ENCODE data around the gene RMDN2. TPM values are rescaled to one million over a fixed set of nuclear protein-coding genes. Genes with fewer than 3 reads are reported as not detected.

The RMDN2 gene
- total and polyA plus RNA-seq, 10 donors, result 10.8 to 57.1 (median 29.6) TPM

GRCh38 chr2:37882036-37882435, 43.1 kb upstream of the RMDN2 start:
- TF ChIP-seq POLR2AphosphoS5 (IDR thresholded peaks at IDR 0.05) (no peak), CTCF (IDR thresholded peaks at IDR 0.05 in 8 of 11, conservative IDR thresholded peaks at IDR 0.05 in 3 of 11) (no peak), POLR2A (IDR thresholded peaks at IDR 0.05) (no peak)
- H3K4me1 ChIP-seq, result peaks cover 0 to 9% (median 3%) of the 10 kb centered on the region in 6 donors
- no peaks in the 10 kb centered on the region for H3K9me3 ChIP-seq
- 88 to 94% (median 90%) methylated on average over 1 of the region's 1 CpG for WGBS, 5 donors
- H3K4me3 ChIP-seq, result no peak overlapping the region
- no peak overlapping the region for H3K27ac ChIP-seq
- intact Hi-C loops (cut with DNase I; ENCODE audit: low total_unique reads), result loop anchor here (5.0 kb wide), 1 partner anchor 485 kb away; no protein-coding TSS in a partner anchor
- no peak for DNase-seq
- peaks cover 0 to 7% (median 0%) of the 10 kb centered on the region in 7 donors for H3K27me3 ChIP-seq (replicated peaks in 1 of 7)
- no peaks in the 10 kb centered on the region for H3K36me3 ChIP-seq

DNA sequence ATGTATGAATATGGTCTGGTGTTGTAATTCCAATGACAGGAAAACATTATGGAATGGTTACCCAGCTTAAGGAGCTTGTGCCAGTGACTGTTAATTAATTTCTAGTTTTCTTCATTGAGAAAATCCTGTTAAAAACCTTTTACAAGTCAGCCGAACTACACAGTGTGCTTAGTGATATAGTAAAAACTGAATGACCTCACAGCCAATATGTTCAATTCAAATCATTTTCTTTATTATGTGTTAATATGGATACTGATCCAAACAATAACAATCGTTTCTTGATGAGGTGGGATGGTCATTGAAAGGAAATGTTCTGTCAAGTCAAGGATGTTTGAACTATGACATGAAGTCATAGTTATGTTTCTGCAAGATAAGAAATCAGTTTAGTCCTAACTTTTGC, 41.6 kb upstream of the RMDN2 start:
- H3K4me1 ChIP-seq, result no peaks in the 10 kb centered on the region
- no peak for TF ChIP-seq POLR2A (IDR thresholded peaks at IDR 0.05)
- no peak for TF ChIP-seq POLR2AphosphoS5 (IDR thresholded peaks at IDR 0.05)
- no peak for TF ChIP-seq CTCF (IDR thresholded peaks at IDR 0.05 in 8 of 11, conservative IDR thresholded peaks at IDR 0.05 in 3 of 11)
- no peaks in the 10 kb centered on the region for H3K36me3 ChIP-seq
- peaks cover 0 to 7% (median 0%) of the 10 kb centered on the region in 7 donors for H3K27me3 ChIP-seq (replicated peaks in 1 of 7)
- no peaks in the 10 kb centered on the region for H3K9me3 ChIP-seq
- no peak overlapping the region for H3K27ac ChIP-seq
- WGBS, 5 donors, result 74 to 84% (median 79%) methylated on average over 2 of the region's 2 CpGs
- DNase-seq, result no peak
- no peak overlapping the region for H3K4me3 ChIP-seq
- intact Hi-C loops (cut with DNase I; ENCODE audit: low total_unique reads), result loop anchor here (5.0 kb wide), 1 partner anchor 486 kb away; no protein-coding TSS in a partner anchor

DNA sequence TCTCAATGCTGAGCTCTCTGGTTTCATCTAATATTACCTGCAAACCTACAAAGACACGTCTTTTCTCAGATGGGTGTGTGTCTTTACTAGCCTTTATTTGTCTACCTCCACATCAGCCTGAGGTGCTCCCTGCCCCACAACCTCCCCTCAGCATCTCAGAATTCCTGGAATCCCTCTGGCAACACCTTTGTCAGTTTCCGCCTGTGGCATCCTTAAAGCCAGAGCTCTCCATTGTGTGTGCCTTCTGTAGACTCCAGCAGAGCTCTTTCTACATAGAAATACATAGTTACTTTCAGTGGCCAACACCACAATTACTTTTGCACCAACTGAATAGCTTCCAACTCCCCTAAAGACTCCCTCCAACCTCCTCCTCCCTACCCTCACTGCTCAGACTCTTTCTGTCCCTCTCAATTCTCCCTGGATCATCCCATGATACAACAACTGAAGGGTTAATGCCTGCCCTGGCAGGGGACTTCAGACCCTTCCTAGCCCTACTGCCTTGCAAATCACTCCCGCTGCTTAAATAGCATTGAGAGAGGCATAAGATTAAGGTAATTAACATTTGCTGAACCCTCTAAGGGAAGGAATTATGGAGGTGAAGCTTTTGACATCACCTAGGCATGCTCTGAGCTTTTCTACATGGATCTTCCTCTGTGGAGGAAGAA, 39.6 kb upstream of the RMDN2 start:
- intact Hi-C loops (cut with DNase I; ENCODE audit: low total_unique reads), result no loop called here
- DNase-seq, result no peak
- Histone ChIP-seq H3K27me3 (replicated peaks in 1 of 7) (peaks cover 0 to 7% (median 0%) of the 10 kb centered on the region in 7 donors), H3K4me1 (peaks cover 0 to 2% (median under 1%) of the 10 kb centered on the region in 6 donors), H3K4me3 (no peak overlapping the region), H3K9me3 (no peaks in the 10 kb centered on the region), H3K27ac (no peak overlapping the region), H3K36me3 (no peaks in the 10 kb centered on the region)
- WGBS, 5 donors, result 71 to 93% (median 85%) methylated on average over 3 of the region's 3 CpGs
- TF ChIP-seq POLR2A (IDR thresholded peaks at IDR 0.05) (no peak), POLR2AphosphoS5 (IDR thresholded peaks at IDR 0.05) (no peak), CTCF (IDR thresholded peaks at IDR 0.05 in 8 of 11, conservative IDR thresholded peaks at IDR 0.05 in 3 of 11) (no peak)

DNA sequence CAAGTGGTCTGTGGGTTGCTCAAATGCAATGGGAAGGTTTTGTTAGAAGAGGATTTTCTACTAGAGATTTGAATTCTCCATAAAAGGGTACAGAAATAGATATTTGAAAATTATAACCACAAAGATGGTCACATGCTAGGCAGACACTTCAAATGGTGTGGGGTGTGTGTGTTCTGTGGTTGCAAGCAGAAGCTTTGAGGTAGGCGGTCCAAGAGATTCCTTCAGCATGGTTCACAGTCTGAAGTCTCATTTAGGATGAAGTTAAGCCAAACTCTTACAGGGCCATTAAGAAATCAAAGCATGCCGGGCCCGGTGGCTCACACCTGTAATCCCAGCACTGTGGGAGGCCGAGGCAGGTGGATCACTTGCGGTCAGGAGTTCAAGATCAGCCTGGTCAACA, 38.3 kb upstream of the RMDN2 start:
- H3K36me3 ChIP-seq, result no peaks in the 10 kb centered on the region
- WGBS, 5 donors, result 85 to 91% (median 87%) methylated on average over 5 of the region's 5 CpGs

More for the DNA sequence above, 38.3 kb upstream of the RMDN2 start:
- intact Hi-C loops (cut with DNase I; ENCODE audit: low total_unique reads), result no loop called here
- TF ChIP-seq CTCF (IDR thresholded peaks at IDR 0.05 in 8 of 11, conservative IDR thresholded peaks at IDR 0.05 in 3 of 11) (no peak), POLR2AphosphoS5 (IDR thresholded peaks at IDR 0.05) (no peak), POLR2A (IDR thresholded peaks at IDR 0.05) (no peak)
- Histone ChIP-seq H3K4me1 (peaks cover 2 to 14% (median 13%) of the 10 kb centered on the region in 6 donors), H3K27ac (no peak overlapping the region), H3K4me3 (no peak overlapping the region), H3K27me3 (replicated peaks in 1 of 7) (no peaks in the 10 kb centered on the region), H3K9me3 (no peaks in the 10 kb centered on the region)
- DNase-seq, result no peak
